Measurements from ENCODE around the gene CCDC186.
A peak's percentile ranks its signal among the peaks of the same experiment; 100 is the strongest.
"Not testable (repeated sequence)": the region's sequence is repeated elsewhere in the genome, so short reads cannot be mapped to it uniquely, and the experiment has no call there.

The CCDC186 gene

DNA sequence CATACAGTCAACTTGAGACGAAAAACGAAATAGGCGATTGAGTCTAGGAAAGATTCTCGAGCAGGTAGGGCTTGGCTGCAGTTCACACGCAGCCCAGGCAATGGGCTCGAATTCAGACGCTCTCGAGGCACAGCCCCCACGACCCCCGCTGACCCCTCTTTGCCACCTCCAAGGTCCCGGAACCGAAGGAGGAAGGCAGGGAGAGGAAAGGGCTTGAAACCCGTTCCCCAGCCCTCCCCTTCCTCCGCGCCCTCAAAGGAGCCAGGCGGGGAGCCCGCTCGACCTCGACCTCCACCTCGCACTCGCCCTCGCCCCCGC lies 441 bp downstream of the CCDC186 start:
- DNase-seq (ENCODE audit: low spot score): no peak

DNA sequence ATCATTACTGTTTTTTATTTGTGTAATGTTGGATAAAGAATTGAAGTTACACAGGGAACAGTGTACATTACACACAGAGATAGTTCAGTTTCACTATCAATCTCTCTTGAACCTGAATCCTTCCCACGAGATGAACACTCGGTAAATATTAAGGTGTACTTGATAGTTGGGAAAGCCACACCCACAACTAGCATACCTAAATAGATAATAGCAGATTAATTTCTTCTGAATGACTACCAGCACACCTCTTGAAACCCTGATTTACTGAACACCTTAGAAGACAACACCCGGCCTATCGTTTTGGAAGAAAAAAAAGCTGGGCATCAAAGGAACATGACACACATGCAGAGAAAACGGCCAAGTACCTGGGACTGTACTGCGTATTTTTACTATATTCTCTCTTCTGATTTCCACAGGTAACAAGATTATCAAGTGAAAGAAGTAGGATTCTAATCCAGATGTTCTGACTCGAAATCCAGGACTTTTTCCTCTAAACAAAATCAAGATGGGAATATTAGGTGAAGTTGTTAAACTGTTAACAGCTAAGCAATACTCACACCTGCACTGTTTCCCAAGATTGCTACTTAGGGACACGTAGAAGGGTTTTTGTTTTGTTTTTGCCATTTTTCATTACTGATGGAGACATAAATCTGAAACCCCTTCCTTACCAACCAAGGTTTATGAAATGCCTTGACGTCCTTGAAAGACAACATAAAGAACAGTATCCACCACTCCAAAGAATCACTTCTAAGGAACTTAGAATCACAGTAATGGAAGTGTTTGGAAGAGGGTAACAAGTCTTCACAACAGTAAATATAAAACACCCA lies 1.0 kb downstream of the CCDC186 start:
- no peak for DNase-seq (ENCODE audit: low spot score)

DNA sequence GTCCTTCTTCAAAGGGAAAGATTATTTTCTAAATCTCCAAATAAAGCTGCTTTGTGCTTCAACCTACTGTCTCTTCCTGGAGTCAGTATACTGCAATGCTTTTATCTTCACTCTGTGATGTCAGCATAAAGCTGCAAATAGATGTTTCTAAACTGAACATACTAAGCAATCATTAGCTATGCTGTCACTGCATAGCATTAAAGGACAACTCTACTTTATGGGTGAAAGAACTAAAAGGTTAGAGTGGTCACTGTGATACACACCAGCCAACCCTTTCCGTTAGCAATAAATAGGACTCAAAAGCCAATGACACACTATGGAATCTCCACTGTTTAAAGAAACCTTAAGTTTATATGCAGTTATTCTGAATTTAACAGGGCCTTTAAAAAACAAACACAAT lies 1.8 kb downstream of the CCDC186 start:
- peak; percentile 8 for DNase-seq (ENCODE audit: low spot score)

DNA sequence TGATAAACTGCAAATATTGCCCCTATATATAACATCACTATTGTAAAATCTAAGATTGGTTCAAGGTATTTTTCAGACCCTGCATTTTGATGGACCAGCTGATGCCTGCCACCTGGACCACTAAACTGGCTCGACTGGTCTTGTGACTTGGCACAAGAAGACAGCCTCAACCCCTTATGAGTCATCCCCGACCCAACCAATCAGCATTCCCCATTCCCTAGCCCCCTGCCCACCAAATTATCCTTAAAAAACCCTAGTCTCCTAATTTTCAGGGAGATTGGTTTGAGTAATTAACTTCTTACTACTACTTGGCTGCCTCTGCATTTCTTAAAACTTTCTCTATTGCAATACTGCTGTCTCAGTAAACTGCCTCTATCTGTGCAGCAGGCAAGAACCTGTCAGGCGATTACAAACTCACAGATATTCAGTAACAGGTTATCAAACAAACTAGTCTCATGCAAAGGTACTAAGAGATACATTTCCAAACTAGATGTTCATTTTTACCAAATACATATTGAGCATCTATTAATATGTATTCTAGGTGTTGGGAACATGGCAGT lies 5.5 kb downstream of the CCDC186 start:
- DNase-seq (ENCODE audit: low spot score): no peak

DNA sequence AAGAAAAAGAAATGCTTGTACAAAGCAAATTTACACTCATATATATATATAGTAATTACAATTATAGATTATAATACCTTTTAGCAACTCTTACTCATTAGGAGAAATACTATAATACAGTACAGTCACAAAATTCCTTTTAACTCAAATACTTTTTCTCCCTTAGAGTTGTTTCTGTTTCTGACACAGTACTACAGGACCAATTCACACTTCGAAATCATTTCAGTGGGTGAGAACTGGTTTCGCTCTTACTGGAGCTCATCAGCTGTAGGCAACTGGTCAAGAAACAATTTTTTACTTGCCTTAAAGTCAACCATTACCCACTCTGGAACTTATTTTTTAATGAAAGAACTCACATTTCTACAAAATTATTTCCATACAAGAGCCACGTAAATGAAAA lies 6.0 kb downstream of the CCDC186 start:
- DNase-seq (ENCODE audit: low spot score): no peak

DNA sequence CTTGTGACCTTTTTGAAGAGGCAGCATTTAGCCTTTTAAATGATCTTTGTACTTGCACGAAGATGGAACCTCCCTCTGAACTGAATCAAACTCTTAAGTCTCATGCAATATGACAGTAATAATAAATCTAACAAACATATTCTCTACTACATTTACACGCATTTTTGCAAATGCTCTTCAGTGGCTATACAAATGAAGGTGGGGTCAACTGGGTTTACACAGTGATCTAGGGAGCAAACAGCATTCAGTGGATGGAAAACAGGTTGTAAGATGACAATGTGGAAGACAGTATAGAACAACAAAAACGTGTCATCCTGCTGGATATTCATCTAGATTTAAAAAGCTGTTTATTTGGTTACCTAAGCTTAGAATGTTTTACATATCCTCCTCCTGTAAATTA lies 7.5 kb downstream of the CCDC186 start:
- DNase-seq (ENCODE audit: low spot score): no peak

DNA sequence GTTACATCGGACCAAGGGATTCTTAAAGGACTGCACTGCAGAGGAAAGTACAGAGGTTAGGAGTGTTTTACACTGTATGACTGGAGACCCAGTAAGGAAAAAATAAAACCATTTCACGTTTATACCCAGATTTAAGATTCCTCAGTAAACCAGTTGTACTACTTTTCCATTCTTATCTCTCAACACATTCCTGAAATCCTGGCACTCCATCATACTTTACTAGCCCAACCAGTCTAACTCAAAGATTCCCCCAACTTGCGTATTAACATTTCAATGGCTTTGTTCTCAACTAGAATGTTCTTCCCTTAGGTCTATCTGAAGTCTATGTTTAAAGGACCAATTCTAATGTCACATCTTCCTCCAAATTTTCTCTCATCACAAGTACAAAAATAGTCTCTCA lies 8.0 kb downstream of the CCDC186 start:
- DNase-seq (ENCODE audit: low spot score): no peak

DNA sequence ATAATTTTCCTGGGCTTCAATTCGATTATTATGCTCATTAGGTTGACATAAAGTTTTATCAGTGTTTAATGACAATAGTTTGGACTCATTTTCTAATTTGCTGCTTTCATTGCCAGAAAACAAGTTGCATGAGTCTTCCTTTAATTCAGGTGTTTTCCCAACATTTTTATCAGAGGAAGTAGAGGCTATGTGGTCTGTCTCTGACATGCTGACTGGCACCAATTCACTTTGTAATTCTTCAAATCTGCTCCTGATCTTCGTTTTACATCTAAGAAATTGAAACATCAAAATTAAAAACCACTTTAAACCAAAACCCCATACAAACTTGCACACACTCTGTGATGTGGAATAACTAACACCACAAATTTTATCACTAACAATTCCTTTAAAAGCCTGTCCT lies 10.9 kb downstream of the CCDC186 start:
- DNase-seq (ENCODE audit: low spot score): no peak

DNA sequence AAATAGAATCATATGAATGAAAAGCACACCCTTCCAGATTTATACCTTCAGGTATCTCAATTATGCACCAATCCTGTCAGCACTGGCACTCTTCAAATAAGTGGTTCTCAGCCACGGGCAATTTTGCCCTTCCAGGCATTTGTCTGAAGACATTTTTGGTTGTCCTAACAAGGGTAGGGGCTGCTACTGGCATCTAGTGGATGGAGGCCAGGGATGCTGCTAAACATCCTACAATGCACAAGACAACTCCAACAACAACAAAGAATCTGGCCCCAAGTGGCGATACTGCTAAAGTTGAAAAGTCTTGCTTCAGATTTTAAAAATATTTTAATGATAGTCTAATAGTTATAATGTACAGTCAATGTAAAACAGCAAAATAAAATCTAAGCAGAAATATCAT lies 16.1 kb downstream of the CCDC186 start:
- no peak for DNase-seq (ENCODE audit: low spot score)

DNA sequence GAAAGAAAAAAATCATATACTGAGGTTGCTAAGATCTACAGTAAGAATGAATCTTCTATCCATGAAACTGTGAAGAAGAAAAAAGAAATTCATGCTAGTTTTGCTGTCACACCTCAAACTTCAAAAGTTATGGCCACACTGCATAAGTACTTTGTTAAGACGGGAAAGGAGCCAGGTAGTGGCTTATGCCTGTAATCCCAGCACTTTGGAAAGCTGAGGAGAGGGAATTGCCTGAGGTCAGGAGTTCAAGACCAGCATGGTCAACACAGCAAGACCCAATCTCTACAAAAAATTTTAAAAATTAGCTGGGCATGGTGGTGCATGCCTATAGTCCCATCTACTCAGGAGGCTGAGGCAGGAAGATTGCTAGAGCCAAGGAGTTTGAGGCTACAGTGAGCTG lies 22.1 kb downstream of the CCDC186 start:
- no peak for DNase-seq (ENCODE audit: low spot score)

DNA sequence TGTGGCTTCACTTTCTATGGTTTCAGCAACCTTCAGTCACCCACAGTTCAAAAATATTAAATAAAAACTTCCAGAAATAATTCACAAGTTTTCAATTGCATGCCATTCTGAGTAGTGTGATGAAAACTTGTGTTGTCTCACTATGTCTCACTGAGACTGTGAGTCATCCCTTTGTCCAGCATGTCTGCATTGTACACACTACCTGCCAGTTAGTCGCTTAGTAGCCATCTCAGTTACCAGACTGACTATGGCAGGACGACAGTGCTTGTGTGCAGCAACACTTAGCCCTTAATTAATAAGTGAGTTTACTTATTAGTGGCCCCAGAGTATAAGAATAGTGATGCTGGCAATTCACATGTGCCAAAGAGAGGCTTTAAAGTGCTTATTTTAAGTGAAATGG lies 22.5 kb downstream of the CCDC186 start:
- no peak for DNase-seq (ENCODE audit: low spot score)

DNA sequence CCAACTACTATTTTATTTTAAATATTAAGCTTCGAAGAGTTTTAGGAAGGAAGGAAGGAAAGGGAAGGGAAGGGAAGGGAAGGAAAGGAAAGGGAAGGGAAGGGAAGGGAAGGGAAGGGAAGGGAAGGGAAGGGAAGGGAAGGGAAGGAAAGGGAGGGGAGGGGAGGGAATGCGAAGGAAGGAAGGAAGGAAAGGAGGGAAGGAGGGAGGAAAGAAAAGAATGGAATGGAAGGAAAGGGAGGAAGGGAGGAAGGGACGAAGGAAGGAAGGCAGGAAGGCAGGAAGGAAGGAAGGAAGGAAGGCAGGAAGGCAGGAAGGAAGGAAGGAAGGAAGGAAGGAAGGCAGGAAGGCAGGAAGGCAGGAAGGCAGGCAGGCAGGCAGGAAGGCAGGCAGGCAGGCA lies 24.5 kb downstream of the CCDC186 start:
- not testable (repeated sequence) for DNase-seq (ENCODE audit: low spot score)

DNA sequence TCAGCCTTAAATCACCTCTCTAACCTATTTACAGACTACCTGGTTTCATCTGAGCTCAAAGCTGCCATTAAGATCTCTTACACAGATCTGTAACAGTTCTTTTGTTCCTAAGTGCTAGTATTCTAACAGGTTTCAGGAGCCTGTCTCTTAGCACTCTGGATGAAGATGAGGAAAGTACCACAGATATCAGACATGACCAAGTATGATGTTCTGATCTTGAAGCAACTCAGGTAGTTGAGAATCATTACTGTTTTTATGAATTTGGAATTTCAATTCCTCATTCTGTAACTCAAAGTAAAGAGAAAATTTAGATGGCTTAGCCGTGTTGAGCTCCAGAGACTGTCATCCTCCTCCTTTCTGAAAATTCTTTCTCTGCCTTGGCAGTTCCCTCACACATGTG lies 30.8 kb downstream of the CCDC186 start:
- no peak for DNase-seq (ENCODE audit: low spot score)

DNA sequence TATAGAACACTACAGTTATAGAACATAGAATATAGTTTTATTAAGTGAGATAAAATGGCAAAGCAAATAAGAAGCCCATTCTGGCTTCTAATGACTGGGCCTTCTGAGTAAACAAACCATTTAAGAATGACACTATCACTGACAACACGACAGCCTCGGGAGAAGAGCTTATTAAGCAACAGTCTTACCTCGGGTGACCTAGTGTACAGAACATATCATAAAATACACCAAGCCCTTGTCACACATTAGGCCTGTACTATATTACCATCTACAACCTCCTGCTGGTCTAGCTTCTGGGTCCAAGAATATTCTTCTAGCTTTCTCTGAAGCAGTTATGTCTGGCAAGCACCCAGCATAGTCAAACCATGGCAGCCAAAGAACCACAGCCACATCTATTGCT lies 32.0 kb downstream of the CCDC186 start:
- no peak for DNase-seq (ENCODE audit: low spot score)

DNA sequence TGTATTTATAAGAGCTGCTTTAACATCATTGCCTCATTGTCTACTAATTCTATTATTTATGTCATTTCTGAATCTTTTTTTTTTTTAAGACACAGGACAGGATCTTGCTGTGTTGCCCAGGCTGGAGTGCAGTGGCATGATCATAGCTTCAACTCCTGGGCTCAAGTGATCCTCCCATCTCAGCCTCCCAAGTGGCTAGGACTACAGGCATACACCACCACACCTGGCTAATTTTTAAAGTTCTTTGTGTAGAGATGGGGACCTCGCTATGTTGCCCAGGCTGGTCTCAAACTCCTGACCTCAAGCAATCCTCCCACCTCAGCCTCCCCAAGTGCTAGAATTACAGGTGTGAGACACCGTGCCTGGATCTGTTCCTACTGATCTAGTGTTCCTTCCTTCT lies 33.2 kb downstream of the CCDC186 start:
- DNase-seq (ENCODE audit: low spot score): not testable (repeated sequence)

DNA sequence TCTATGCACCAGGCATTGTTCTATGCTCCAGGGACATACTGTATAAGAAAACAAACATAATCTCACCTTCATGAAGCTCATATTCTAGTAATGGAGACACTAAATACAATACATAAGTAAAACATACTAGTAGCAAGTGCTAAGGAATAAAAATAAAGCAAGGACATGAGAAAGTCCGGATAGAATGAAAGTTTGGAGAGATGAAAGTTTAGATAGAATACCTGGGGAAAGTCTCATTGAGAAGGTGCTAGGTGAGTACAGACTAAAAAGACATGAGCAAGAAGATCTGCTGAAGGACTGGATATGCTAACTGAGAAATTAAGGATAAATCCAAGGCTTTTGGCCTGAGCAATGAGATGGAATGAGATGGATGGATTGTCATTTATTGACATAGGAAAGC lies 34.0 kb downstream of the CCDC186 start:
- DNase-seq (ENCODE audit: low spot score): no peak

DNA sequence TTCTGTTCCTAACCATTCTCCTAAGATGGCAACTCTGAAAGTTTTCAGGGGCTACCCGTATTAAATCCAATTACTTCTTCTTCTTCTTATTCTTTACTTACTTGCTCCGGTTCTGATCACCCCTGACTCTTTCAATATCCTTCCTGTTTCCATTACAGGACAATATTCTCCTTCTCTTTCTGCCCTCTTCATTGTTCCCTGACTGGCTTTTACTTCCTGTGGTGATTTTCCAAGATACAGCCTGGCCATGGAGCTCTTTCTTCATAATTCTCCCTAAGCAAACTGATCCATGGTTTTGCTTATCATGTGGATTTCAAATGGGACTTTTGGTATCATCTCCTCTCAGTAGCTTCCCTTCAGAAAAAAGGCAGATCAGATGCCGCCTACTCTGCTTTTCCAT lies 35.4 kb downstream of the CCDC186 start:
- no peak for DNase-seq (ENCODE audit: low spot score)

DNA sequence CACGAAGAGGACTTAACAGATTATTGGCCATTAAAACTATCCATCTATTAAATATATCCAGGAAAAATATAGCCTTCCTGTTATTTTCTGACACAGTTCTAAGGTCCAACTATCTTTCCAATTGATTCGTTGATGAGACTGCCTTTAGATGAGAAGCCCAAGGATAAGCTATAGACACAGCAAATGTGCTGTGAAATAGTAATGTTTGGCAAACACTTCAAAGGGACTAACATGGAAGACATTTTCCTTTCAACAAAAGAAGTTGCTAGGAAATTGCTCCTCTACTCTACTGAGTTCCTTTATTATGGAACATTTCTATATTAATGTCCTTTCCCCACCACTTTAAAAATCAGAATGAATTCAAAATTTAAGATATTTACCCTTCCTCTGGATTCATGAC lies 38.5 kb downstream of the CCDC186 start:
- DNase-seq (ENCODE audit: low spot score): no peak

DNA sequence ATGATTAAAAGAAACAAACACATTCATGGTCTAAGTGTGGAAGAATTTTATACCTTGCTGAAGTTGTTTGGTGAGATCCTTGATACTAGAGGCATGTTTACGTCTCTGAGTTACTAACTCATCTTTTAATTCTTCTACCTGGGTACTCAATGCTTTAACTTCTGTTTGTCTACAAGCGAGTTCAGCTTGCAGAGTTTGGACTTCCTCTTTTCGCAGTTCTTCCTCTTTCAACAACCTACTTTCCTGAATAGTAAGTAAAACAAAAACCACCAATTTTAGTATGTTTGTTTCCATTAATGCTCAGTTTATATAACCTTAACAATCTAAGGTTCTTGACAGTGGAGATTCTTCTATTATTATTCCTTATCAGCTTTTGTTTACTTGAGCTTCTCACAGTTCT lies 42.9 kb downstream of the CCDC186 start:
- no peak for DNase-seq (ENCODE audit: low spot score)

DNA sequence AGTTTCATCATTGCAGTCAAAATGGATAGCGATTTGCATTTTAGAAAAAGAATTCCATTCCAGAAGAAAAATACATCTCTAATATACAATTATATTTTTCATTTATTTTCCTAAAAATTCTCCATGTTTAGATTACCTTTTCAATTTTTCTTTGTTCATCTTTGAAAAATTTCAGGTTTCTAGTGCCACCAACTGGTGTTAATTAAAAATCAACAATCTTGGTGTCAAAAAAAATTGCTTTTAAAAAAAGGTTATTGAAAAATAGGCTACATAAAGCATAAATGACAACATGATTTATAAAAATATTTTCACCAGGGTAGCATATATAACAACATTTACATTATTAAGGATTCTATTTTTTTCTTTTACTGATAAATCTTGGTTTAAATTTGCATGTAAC lies 53.0 kb downstream of the CCDC186 start:
- no peak for DNase-seq (ENCODE audit: low spot score)

DNA sequence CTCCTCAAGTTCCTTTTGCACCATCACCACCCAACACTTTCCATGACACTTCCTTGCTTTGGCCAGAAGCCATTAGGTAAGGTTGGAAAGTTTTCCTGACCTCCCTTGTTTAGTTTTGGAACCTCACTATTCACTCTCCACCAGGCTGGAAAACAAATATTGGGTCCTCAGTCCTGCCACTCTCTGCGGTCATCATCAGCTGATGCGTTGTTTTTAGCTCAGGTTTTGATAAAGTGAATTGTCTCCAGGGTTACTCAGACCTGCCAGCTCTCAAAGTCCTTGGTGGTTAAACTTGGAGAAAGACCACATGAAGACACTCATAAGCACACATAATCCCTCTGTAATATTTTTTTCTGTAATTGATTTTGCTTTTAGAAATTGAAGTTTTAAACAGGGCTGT lies 55.5 kb downstream of the CCDC186 start:
- DNase-seq (ENCODE audit: low spot score): no peak

DNA sequence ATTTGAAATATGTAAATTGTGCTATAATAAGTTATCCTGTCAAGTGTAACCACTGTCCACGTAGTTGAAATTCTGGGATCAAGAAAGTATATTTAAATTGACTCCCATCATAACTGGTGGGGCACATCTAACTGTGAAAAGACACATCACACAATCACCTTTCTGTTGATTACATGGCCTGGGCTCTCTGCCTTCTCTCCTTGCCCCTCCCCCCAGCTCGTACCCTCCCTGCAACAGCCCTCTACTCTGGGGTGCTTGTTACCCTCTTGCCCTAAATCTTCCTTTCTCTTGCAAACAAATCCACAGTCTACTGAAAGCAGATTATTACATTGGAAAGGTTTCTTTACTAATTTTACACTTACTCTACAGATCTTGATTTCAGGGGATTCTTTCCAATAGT lies 56.3 kb downstream of the CCDC186 start:
- no peak for DNase-seq (ENCODE audit: low spot score)

DNA sequence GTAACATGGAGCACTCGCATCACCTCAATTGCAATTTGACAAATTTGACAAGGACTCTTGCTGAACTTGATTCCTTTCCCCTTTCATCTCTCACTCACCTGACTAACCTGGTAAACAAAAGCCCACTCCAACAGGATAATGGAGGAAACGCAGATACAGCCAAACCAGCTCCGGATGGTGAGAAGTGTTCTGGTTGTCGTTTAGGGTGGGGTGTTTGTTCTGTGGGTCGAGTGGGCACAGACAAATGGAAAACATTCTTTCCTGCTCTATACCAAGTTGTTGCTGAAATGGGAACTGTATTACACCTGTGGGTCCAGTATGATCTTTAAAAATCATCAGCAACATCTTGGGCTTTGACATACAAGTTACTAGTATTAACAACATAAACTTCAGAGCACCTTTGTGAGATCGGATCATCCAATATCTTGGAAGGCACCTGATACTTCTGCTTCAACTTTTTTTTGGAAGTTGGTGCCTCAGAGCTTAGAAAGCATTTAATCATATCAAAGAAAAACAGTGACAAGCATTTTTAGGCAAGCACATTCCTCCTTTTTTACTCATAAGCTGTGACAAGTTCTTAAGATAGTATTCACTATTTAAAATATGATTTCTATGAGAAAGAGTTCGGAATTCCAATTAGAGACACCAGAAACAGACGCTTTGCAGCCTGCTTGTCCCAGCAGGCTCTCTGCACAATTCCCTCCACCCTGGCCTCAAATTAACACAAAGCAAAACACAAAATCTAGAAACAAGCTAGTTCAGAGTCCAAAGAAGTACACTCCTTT lies 58.1 kb downstream of the CCDC186 start:
- DNase-seq (ENCODE audit: low spot score): no peak

Data from COLO829 (cell line).